Skin epidermis (tissue), 12 donors: ENCODE measurements around the gene GALNT18.

Source experiments
- H3K27ac ChIP-seq, 21 experiments: fragments of 200-600 bp; sonication (generic) in 11 of 21; one replicate each; pipeline ENCODE4 v1.5.0; 2020; ENCODE audit warnings: mild to moderate bottlenecking in 3 of 21, inconsistent platforms in 2 of 21, moderate library complexity in 2 of 21
- H3K4me3 ChIP-seq, 7 experiments: fragments of 200-600 bp; sonication (generic) in 2 of 7; one replicate each; pipeline ENCODE4 v1.5.0; 2020; ENCODE audit warnings: inconsistent platforms in 2 of 7, mild to moderate bottlenecking in 2 of 7, moderate library complexity in 1 of 7

GALNT18 gene

DNA sequence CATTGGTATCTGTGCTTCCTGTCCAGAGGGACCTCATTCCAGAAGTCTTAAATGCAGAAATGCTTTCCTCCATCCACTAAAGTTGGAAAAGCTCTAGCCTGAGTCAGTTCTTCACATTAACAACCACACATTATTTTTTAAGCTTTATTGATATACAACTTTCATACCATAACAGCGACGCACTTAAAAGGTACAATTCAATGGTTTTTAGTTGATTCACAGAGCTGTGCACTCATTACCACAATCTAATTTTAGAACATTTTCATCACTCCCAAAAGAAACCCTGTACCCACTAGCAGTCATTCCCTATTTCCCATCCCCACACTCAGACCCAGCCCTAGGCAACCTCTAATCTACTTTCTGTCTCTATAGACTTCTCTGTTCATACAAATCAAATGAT, 27.6 kb downstream of the GALNT18 start:
- H3K27ac ChIP-seq: no peak overlapping the region

GRCh38 chr11:11592146-11592684, 29.6 kb downstream of the GALNT18 start:
- H3K4me3 ChIP-seq: no peak overlapping the region
- H3K27ac ChIP-seq: no peak overlapping the region

More for the DNA sequence above, 27.6 kb downstream of the GALNT18 start:
- no peak overlapping the region for H3K4me3 ChIP-seq

GRCh38 chr11:11589437-11589836, 32.4 kb downstream of the GALNT18 start:
- H3K27ac ChIP-seq: no peak overlapping the region

DNA sequence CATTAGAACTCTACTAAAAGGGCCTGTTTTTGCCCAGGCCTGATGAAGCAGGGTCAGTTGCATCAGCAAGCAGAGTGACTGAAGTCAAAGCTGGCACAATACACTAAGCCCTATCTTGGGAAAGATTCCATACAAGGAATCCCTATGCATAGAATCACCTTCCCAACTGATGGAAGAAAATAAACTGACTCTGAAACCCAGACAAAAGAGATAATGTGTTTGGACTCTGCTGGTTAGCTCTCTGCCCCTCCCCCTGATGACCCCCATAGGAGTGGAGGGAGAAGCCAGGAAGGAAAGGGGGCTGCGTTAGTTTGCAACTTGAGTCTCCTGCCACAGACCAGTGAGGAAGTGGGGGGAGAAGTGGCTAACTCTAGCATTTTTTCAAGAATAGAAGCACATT, 32.9 kb downstream of the GALNT18 start:
- Histone ChIP-seq H3K27ac (no peak overlapping the region), H3K4me3 (no peak overlapping the region)

More at GRCh38 chr11:11589437-11589836, 32.4 kb downstream of the GALNT18 start:
- H3K4me3 ChIP-seq: no peak overlapping the region

DNA sequence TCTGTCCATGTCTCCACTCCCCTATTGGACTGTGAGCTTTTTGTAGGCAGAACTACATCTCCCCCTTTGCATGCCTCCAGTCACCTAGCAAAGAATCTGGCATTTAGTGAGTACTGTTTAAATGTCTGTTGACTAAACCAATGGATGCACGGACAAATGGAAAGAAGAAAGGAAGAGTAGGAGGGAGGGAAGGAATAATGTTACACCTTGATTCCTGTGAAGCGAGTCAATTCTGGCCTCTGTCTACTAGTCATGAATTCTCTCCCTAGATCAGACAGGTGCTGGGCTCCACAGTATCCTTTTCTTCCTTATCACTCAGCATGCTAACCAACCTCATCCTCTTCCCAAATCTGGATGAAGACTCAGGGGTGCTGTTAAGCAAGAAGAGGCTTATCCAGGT, 33.6 kb downstream of the GALNT18 start:
- H3K4me3 ChIP-seq: no peak overlapping the region
- no peak overlapping the region for H3K27ac ChIP-seq

- Histone ChIP-seq H3K27ac (no peak overlapping the region), H3K4me3 (no peak overlapping the region)
Observed at GRCh38 chr11:11587122-11587521, 34.7 kb downstream of the GALNT18 start.

GRCh38 chr11:11586465-11586864, 35.3 kb downstream of the GALNT18 start:
- Histone ChIP-seq H3K27ac (no peak overlapping the region), H3K4me3 (no peak overlapping the region)

- Histone ChIP-seq H3K4me3 (no peak overlapping the region), H3K27ac (no peak overlapping the region)
Observed at GRCh38 chr11:11584937-11585336, 36.9 kb downstream of the GALNT18 start.

DNA sequence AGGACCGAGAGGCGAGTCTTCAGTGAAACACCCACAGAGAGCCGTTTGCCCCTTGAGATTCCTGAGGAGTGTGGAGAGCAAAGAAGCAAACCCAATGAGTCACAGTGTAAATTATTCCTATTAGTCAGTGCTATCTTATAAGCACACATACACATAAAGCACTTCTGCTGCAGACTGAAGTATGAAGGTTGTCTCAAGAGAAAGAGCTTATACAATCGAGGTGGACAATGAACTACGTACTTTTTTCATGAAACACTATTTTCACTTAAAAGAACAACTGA, 37.3 kb downstream of the GALNT18 start:
- no peak overlapping the region for H3K4me3 ChIP-seq
- no peak overlapping the region for H3K27ac ChIP-seq

DNA sequence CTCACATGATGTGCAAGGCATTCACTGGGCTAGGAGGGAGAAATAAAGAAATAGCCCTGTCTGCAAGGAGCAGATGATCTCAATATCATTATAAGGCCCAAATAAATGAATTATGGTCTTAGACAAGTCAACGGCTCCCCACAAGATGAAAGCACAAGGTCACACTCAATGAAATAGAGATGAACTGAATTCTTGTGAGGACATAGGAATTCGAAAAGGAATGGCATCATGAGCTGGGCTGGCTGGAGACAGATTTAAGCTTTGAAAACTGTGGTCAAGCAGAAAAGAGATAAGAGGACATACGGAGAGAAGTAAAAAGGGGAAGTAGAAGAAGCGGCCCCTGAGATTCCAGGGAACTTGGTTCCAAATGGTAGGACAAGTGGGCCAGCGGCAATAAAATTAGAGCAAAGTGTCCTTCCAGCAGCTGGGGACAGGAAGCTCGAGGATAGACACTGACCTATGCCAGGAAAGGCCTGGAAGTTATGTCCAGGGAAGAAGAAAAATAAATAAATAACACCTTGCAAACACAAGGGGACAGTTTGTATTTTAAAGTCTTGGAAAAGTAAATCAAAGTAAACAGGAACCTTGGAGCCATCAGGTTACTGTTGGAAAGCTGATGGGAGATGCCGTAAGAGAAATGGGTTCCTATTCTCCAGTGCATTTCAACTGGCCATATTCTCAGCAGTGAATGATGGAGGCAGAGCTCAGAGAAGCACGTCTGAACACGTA, 37.8 kb downstream of the GALNT18 start:
- Histone ChIP-seq H3K4me3 (no peak overlapping the region), H3K27ac (no peak overlapping the region)

DNA sequence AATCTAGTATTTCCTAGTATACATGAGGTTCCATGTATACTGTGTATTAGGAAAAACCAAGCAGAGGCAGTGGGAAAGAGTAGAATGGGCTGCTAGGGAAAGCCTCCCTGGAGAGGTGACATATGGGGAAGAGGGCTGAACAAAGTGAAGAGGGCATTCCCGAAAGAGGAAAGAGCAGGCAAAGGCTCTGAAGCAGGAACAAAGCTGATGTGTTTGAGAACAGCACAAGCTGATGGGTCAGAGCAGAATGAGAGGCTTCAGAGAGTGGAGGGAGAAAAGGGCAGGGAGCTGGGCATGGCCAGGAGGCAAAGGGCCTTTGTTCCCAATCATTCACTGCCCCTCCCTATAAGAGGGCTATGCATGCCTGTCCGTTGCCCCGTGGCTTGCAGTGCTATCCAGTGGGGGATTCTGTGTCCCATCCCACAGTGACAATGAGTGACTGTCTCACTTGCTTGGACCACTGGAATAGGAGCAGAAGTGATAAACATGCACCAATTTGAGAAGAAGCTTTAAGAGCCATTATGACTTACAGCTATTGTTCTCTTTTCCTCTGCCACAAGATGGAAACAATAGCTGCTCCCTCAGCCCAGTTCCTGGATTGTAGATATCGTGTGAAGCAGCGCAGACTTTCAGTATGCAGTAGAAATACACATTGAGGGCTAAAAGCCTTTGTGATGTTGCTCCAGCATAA, 39.6 kb downstream of the GALNT18 start:
- Histone ChIP-seq H3K4me3 (no peak overlapping the region), H3K27ac (no peak overlapping the region)

- no peak overlapping the region for H3K27ac ChIP-seq
- H3K4me3 ChIP-seq: no peak overlapping the region
Observed at GRCh38 chr11:11581481-11581880, 40.3 kb downstream of the GALNT18 start.

- H3K4me3 ChIP-seq: no peak overlapping the region
- H3K27ac ChIP-seq: peak overlapping the region in 1 of 21 experiments; percentile 9
Observed at GRCh38 chr11:11580841-11581411, 40.9 kb downstream of the GALNT18 start.

GRCh38 chr11:11580012-11580411, 41.8 kb downstream of the GALNT18 start:
- no peak overlapping the region for H3K4me3 ChIP-seq
- no peak overlapping the region for H3K27ac ChIP-seq

GRCh38 chr11:11579012-11579988, 42.5 kb downstream of the GALNT18 start:
- no peak overlapping the region for H3K27ac ChIP-seq

GRCh38 chr11:11577932-11578911, 43.6 kb downstream of the GALNT18 start:
- H3K4me3 ChIP-seq: no peak overlapping the region
- H3K27ac ChIP-seq: no peak overlapping the region

More at GRCh38 chr11:11579012-11579988, 42.5 kb downstream of the GALNT18 start:
- H3K4me3 ChIP-seq: no peak overlapping the region

DNA sequence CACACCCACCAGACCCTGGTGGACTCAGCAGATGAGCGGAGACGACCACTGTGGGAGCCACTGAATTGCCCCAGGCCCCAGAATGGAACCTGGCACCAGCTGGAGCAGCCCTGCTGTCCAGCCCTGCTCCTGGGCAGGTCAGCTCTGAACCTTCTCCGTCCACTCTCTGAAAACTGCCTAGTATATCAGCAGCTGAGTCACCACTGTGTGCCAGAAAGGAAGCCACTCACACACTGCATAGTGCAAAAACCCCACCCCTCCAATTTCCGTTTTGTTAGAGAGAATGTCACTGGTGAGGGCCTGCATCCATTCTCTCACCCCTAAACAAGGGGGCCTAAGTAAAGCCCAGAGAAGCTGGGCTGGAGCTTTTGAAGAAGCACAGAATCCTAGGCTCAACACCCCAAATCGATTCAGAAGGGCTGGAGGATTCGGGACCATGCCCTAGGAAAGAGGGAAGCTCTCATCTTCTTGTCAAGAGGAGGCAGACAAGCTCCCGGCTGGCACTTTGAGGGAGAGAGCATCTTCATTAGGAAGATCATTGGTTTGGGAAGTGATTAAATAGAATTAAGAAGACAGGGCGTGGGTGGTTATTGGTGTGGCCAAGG, 44.5 kb downstream of the GALNT18 start:
- H3K27ac ChIP-seq: no peak overlapping the region
- no peak overlapping the region for H3K4me3 ChIP-seq
